Thyroid gland (tissue), 4 donors: Measurements from ENCODE around the gene USP49.

ENCODE experiments used
- CTCF ChIP-seq, 6 experiments: fragments of 200-600 bp in 3 of 6; fragments of 450-650 bp in 3 of 6; sonication (generic) in 3 of 6; IDR thresholded peaks; one replicate each; pipeline ENCODE4 v1.5.1; 2016 to 2019; ENCODE audit warnings: antibody characterized with exemption in 6 of 6, mild to moderate bottlenecking in 2 of 6, inconsistent platforms in 1 of 6, moderate library complexity in 1 of 6
- POLR2A ChIP-seq, 2 donors: fragments of 450-650 bp; IDR thresholded peaks; one replicate each; pipeline ENCODE4 v1.6.1; 2017; ENCODE audit warnings: antibody characterized with exemption in 2 of 2, mild to moderate bottlenecking in 2 of 2, moderate library complexity in 1 of 2

GRCh38 chr6:41801380-41801779 is 93.8 kb downstream of the USP49 start:
- peak in 3 of 6 experiments; percentile 5 to 18 (median 15) for TF ChIP-seq CTCF (IDR thresholded peaks at IDR 0.05)
- no peak for TF ChIP-seq POLR2A (IDR thresholded peaks at IDR 0.05)
